Thyroid gland (tissue), 4 donors: ENCODE data around the gene RARRES1.

Source experiments
- CTCF ChIP-seq, 6 experiments: fragments of 200-600 bp in 3 of 6; fragments of 450-650 bp in 3 of 6; sonication (generic) in 3 of 6; IDR thresholded peaks; one replicate each; pipeline ENCODE4 v1.5.1; 2016 to 2019; ENCODE audit warnings: antibody characterized with exemption in 6 of 6, mild to moderate bottlenecking in 2 of 6, inconsistent platforms in 1 of 6, moderate library complexity in 1 of 6
- POLR2A ChIP-seq, 2 donors: fragments of 450-650 bp; IDR thresholded peaks; one replicate each; pipeline ENCODE4 v1.6.1; 2017; ENCODE audit warnings: antibody characterized with exemption in 2 of 2, mild to moderate bottlenecking in 2 of 2, moderate library complexity in 1 of 2

GRCh38 chr3:158703566-158703965 lies 28.7 kb downstream of the RARRES1 start:
- TF ChIP-seq CTCF (IDR thresholded peaks at IDR 0.05): no peak
- TF ChIP-seq POLR2A (IDR thresholded peaks at IDR 0.05): no peak
